ENCODE results near the gene SORL1.

Gene SORL1

DNA sequence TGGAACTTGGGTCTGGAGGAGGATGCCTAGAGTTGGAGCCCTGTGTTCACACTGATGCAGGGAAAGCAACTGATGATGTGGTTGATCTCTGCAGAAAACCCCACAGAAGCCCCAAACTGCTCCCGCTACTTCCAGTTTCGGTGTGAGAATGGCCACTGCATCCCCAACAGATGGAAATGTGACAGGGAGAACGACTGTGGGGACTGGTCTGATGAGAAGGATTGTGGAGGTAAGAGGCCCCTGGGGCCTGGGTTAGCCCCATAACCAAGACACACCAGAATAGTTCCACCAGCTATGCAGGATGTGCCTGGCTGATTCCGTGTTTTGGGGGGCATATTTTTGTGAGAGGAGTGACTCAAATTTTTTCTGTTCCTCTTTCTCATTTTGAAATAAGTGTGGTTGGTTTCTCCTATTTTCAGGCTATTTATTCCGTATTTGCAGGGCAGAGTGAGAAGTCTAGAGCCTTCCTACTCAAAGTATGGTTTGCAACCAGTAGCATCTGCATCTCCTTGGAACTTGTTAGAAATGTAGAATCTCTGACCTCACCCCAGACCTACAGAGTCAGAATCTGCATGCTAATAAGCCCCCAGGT, 137.9 kb downstream of the SORL1 start:
- peak; percentile 53 for DNase-seq

DNA sequence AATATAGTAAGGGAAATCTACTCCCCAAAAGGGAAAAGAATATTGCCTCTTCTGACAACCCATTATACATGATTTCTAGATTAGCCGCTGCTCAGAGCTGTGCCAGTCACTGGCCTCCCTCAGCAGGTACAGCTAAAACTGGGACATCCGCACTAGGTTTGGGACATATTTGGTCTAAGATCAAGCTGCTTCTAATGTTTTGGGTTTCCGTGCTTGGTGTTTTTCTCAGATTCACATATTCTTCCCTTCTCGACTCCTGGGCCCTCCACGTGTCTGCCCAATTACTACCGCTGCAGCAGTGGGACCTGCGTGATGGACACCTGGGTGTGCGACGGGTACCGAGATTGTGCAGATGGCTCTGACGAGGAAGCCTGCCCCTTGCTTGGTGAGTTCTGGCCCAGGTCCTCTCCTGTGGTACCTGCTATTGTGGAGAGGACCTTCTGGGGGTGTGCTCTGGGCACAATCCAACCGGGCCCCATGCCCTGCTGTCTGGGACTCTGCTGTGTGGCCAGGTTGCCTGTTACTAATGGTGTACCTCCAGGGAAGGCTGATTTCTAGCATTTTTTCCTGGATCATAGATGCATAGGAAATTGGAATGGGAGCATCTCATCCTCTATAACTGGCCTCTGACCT, 138.8 kb downstream of the SORL1 start:
- DNase-seq: no peak

DNA sequence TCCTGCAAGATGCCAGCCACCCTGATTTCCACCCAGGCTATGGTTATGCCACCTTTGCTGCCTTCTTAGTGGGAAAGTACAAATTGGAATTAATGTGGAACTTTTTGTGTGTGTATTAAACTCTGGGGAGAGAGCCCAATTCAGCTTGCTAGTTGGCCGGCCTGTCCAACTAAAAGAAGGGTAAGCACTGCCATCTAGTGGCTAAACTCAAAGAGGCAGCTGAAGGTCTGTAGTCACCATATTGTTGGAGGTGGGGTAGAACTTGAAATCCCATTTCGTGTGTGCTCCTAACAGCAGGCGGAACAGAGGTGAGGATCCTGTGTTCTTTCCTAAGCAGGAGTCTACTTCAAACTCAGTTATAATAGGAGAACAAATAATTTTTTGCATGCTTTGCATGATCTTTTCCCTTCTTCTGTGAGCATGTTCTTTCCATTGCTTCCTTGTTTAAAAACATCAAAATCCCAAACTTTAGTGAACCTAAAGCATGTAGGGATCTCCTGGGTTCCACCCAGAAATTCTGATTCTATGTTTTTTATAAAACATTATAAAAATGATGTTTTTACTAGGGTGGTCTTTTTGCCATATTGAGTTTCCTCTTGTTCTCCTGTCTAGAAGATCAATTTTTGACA, 139.4 kb downstream of the SORL1 start:
- peak; percentile 84 for DNase-seq

DNA sequence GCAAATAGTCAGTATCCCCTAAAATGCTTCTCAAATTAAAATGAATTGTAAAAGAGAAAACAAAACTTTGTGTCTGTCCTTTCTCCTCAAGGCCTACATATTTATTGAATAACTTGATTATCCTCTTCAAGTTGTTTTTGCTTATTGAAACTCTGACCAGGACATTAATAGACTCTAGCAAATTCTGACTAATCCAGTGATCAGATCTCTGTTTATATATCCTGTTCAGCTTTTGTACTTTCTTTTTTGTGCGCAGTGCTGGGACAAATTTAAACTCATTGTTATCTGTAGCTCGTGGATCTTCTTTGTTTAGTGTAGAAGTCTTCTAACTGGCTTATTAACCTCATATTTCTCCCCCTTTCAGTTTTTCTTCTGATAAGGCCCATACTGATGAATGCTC, 140.6 kb downstream of the SORL1 start:
- DNase-seq: no peak

DNA sequence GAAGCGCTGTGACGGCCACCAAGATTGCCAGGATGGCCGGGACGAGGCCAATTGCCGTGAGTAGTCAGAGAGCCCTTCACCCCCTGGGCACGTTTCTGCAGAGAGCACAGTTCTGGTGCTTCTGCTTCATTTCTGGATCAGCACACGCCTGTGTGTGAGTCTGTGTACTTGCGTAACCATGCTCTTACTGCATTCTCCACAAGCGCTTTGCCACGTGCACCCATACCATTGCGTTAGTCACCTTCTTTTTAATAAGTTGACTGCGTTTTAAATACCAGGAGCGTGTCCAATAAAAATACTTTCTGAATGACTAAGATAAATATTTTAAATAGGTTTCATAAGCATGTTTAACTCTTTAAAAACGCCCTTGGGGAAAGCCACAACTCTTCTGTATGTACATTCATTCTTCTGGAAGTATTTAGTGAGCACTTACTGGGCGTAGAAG, 143.6 kb downstream of the SORL1 start:
- DNase-seq: no peak

DNA sequence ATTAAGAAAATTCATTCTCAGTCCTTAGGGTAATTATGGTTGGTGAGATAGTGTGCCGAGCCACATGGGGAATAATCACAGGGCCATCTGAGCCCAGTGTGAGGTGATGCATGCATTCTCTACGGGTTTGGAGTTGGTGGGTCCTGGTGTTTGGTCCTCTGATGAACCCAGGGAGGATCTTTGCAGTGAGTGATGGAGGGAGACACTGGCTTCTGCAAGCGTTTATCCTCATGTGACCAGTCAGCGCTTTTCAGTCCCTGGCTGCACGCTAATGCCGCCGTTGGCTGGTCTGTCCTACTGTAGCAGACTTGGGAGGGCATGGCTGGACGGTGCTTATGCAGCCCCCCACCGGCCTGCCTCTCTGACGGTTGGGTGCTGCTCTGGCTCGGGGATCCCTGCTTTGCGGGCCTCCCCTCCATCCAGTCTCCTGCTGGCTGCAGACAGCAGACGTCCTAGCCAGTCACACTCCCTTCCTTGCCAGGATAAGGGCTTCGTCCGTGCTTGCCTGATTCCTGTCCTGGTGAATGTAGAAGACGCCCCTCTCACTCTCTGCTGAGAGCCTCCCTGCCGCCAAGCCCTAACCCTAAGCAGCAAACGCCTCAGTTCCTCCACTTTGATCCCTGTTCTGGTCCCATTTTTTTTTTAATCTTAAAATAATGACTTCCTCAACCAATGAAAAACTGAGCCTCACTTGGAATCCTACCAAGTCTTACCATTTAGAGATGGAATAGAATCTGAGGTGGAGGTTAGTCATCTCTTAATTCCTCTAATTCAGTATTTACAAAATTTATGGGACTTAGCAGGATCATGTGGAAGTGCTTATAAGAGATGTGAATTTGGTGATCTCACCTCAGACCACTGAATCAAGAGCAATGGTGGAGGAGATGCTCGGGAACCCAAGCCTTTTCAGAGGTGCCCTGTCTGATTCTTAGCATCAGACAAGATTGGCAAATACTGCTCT, 144.4 kb downstream of the SORL1 start:
- DNase-seq: no peak

DNA sequence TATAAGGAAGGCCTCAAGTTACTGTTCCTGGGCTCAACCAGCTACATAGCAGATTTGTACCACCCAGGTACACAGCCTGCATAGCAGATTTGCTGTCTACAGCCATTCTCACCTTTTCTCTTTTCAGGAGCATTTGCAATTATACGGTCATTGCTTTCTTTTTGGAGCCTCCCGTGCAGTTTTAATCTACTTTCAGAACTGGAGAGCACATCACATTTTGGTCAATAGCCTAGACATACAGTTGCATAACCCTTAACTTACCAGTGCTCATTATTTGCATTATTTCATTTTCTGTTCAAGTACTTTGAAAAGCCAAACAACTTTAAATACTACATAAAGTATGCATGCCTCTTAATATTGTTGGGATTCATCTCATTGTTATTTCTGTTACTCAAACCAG, 151.2 kb downstream of the SORL1 start:
- no peak for DNase-seq

DNA sequence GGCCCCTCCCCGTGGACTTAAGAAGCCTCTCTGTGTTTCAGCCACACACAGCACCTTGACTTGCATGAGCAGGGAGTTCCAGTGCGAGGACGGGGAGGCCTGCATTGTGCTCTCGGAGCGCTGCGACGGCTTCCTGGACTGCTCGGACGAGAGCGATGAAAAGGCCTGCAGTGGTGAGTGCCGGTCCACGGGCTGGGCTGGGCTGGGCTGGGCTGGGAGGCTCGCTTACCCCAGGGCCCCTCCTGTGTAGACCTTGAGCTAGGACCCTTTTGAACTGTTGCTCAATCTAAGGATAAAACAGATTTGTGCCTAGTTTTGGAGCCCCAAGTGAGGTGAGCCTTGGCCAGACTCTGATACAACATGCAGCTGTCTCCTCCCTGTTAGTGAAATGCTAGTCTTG, 152.0 kb downstream of the SORL1 start:
- no peak for DNase-seq

DNA sequence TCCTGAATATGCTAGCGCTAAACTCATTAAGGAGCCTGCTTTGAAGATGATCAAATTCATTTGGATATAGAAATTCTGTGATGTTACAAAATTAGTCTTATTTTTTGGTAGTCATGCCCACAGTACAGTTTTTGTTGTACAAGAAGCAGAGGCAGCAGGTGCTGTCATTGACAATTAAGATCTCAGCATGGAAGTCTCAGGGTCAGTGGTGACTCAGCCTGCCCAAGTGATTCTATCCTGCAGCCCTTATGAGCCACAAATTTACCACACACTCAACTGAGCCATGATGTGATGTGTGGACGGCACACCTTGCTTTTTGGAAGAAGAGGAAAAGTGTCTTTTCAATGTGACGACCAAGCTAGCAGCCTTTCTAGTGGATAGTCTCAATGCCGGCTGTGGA, 154.2 kb downstream of the SORL1 start:
- DNase-seq: no peak

DNA sequence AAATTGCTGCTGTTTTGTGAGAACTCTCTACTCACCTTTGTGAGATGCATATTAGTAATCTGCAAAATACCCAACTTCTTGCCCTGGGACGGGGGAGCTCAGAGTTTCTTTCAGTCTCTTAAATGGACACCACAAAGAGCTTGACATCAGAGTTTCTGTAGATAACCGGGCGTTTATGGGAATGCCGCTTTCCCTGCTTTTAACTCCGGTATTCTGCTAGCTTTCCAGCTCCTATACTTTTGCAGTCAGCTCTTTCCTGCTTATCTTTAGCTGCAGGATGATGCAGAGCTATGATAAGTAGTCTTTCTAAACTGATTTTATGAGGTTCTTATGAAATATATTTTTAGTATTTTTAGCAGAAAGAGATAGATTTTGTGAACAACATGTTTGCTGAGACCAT, 155.2 kb downstream of the SORL1 start:
- DNase-seq: no peak

DNA sequence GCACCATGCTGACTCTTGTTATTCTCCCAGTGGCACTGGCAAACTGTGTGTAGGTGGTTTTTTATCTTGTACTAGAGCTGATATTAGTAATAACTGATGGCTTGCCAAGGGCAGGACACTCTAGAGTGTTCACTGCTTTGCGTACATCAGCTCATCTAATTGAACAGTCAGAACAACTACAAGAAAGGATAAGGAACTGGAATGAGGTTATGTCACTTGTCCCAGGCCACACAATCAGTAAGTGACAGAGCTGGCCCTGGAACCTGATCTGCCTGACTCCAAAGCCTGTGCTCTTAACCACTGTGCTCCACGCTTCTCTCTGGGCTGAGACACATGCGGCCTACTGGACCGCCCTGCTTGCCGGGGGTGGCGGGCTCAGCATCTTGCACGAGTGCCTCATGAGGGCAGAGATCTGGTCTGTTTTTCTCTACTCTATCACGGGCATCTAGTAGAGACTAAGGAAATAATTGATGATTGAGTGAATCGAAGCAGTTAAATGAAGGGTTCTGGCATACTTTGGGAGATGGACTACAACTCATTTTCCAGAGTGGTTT, 156.5 kb downstream of the SORL1 start:
- DNase-seq: no peak

DNA sequence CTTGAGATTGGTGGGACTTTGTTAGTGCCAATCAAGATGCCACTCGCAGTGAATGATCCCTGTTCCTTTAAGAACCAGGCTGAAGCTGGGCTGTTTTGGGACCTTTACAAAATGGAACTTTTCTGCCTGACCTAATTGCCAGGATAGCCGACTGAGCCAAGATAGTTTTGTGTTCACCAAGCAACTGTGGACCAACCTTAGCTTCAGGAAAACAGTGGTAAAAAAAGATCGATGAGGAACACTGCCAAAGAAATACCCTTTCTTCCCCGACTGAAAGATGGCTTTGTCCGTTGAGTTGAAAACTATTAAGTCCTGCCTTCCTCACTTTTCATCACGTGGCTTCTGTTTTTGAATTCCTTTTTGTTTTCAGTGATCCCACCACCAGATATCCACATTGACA, 158.6 kb downstream of the SORL1 start:
- DNase-seq: no peak

DNA sequence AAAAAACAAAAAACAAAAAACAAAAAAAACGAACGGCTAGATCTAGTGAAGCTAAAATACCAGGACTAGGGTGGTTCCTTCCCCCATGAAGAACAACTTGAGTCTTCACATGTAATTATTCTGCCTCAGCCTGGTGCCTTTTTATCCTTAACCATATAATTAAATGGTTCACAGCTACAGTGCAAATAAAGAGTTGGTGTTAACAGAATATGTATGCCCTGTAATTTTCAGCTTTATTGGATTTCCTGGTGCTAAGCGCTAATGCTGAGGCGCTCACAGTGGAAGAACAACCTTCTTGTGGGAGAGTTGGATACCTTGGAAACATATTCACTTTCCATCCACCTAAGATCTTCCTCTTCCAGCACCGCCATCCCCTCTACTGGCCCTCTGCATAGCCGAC, 159.1 kb downstream of the SORL1 start:
- DNase-seq: no peak

DNA sequence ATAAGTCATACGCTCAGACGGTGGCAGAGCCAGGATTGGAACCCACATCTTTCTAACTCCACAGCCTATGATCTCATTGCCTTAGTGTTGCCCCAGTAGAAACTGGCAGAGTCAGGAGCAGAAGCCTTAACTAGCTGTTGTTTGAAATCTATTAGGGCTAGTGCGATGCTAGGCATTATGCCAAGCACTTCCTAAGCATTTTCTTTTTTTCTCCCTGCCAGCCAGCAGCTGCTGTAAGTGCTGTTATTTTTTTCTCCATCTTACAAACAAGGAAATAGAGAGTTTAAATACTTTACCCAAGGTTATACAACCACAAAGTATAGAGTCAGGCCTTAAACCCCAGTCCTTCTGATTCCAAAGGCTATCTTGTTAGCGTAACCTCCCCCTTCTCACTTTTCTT, 161.6 kb downstream of the SORL1 start:
- DNase-seq: no peak

DNA sequence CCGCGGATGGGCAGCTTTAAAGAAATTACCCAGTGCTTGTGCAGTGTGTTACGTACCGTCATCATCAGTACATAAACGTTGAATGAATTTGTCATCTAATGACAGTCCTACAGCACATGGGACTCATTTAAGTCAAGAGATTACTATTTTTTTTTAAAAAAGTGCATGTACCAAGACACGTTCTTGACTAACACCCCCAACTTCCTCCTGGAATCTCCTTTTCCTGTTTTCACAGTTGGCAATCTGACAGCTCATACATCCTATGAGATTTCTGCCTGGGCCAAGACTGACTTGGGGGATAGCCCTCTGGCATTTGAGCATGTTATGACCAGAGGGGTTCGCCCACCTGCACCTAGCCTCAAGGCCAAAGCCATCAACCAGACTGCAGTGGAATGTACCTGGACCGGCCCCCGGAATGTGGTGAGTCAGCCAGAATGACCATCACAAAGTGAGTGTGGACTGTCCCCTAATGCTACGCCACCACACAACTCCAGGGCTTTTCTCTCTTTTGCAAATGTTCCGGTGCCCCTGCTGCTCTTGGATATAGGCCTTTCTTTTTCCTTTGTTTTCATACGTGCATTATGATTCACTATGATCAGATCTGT, 162.6 kb downstream of the SORL1 start:
- no peak for DNase-seq

DNA sequence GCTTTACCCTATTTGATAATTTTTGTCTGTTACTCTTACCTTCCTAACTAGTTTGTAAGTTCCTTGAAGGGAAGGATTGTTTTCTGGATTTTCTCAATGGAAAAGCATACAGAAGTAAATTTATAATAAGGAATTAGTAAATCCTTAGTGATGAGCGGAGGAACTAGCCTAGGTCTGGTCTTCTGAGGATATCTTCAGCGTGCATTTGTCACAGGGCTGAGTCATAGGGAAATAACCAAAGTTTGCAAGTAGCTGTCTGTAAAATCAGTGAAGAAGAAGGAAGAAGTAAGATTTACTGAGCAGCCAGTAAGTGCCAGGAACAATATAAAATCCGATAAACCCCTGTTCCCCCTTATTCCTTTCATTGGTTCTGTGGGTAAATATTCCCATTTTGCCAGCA, 163.4 kb downstream of the SORL1 start:
- DNase-seq: no peak

DNA sequence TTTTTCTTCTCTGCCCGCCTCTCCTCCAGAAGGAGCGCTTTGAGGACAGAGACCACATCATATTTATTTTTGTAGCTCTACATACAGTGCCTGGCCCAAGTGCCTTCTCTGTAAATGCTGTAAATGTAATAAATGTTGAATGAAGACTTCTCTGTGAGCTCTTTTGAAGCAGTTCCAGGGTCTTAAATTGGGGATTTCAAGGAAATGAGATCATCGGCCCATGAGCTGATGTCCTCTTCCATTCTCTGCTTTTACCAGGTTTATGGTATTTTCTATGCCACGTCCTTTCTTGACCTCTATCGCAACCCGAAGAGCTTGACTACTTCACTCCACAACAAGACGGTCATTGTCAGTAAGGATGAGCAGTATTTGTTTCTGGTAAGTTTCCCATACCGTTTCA, 166.4 kb downstream of the SORL1 start:
- DNase-seq: no peak

DNA sequence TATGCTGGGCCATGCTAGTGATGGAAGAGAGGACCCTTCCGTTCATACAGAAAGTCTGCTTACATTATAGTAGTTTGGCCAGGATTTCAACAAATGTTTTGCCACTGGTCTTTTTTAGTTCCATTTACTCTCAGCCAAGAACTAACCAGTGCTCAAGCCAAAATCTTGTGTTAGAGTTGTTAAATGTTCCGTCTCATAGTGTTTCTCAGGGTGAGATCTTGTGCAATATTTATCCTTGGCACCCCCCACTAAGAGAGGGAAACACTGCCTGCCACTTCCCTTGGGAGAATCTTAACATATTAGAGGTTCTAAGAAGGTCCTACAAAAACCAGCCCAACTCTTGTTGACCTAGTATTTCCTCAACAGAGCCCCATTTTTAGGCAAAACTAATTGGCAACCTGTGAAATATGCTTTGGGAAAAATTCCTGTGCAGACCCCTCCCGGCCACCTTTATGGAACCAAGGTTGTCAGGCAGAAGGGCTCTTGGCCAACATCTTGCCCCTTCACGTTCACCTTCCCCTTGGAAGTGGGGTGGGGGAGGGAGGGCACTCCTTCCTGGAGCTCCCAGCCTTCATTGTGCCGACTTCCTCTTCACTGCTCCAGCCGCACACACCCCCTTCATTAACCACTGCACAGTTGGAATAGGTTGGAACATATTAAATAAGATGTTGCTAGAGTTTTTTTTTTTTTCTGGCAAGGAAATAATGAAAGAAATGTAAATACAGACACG, 173.8 kb downstream of the SORL1 start:
- no peak for DNase-seq

DNA sequence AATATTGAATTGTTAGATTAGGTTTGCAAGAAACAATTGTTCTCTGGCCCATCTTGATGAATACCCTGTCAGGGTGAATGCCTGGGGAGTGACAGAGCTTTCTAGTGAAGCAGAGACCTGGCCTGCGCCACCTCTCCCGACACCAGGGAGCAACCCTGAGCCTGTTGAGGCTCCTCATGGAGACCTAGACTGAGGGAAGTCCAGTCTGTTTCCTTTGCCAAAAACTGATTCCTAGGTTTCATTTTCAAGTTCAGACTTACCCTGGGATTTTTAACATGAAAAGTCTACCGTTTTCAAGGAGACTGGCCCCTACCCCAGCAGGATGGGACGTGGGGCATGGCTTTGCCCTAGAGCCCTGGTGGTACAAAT, 174.4 kb downstream of the SORL1 start:
- DNase-seq: no peak

DNA sequence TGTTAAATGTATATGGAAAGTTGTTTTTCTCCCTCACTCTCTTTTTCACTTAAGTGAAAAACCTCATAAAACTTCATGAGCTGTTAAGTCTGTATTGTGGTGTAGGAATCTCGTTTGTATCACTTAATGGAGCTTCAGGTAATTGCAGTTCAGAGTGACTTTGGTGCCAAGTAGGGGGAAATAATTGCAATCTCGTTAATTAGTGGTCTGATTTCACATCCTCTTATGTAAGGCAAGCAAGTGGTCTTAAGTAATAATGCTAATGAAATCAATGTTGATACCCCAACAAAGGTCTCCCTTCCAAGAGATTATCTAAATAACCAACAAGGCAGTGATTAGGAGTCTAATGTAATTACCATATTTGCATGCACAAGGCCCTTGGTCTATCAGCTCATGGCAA, 174.9 kb downstream of the SORL1 start:
- DNase-seq: no peak

DNA sequence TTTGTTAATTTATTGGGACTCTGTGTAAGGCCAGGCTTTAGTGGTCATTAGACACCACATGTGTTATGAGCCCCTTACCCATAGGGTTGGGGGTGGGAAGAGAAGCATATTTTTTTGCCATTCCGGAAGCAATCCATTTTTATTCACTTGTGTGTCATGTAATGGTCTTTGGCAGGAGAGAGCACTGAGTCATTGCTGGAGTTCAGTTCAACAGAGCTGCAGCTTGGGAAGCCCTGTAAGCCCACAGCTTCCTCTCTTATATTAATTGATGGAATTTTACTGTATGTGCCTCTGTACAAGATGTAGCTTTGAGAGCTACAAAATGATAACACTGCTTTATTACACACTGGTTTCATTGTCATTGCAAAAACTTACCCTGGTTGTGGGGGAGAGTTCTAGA, 177.9 kb downstream of the SORL1 start:
- DNase-seq: no peak

DNA sequence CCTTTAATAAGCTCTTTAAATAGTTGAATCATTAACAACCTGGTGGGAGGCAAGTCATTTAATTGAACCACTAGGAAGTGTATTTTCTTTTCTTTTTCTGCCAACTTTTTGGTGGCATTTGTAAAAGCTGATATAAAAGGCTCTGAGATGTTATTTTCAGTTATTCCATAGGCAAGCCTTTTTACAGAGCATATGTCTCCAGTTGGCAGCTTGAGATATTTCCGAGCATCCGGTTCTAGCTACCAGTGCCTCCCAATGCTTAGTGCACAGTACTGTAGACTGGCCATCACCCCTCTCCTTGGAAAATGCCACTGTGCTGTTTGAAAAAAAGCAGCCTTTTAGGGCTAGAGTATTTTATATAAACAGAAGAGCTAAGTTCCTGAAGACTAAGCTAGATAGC, 179.3 kb downstream of the SORL1 start:
- no peak for DNase-seq

Data from activated CD4-positive, alpha-beta T cell treated with anti-CD3 and anti-CD28 coated beads, Interleukin-2, amount 50 U/mL, for 16 hours (primary cell).